ENCODE data around the gene DLG2. TPM values are rescaled to one million over a fixed set of nuclear protein-coding genes. Genes with fewer than 3 reads are reported as not detected.

Gene DLG2
- total RNA-seq, 1 donor from 2014 or later = 5.9 TPM

- H3K36me3 Mint-ChIP-seq = no peaks in the 10 kb centered on the region
- DNase-seq (ENCODE audit: extremely low spot score, unreplicated experiment) = no peak
- no peaks in the 10 kb centered on the region for H3K9me3 Mint-ChIP-seq
- no peak overlapping the region for H3K4me3 Mint-ChIP-seq
- no peaks in the 10 kb centered on the region for H3K4me1 Mint-ChIP-seq (ENCODE audit: unreplicated experiment)
- TF ChIP-seq, protein P1, sequence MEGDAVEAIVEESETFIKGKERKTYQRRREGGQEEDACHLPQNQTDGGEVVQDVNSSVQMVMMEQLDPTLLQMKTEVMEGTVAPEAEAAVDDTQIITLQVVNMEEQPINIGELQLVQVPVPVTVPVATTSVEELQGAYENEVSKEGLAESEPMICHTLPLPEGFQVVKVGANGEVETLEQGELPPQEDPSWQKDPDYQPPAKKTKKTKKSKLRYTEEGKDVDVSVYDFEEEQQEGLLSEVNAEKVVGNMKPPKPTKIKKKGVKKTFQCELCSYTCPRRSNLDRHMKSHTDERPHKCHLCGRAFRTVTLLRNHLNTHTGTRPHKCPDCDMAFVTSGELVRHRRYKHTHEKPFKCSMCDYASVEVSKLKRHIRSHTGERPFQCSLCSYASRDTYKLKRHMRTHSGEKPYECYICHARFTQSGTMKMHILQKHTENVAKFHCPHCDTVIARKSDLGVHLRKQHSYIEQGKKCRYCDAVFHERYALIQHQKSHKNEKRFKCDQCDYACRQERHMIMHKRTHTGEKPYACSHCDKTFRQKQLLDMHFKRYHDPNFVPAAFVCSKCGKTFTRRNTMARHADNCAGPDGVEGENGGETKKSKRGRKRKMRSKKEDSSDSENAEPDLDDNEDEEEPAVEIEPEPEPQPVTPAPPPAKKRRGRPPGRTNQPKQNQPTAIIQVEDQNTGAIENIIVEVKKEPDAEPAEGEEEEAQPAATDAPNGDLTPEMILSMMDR (conservative IDR thresholded peaks at IDR 0.05) = no peak
- H3K27ac Mint-ChIP-seq = no peak overlapping the region
- H3K27me3 Mint-ChIP-seq = no peaks in the 10 kb centered on the region
Observed at GRCh38 chr11:84899134-84899533, 728.0 kb downstream of the DLG2 start.

DNA sequence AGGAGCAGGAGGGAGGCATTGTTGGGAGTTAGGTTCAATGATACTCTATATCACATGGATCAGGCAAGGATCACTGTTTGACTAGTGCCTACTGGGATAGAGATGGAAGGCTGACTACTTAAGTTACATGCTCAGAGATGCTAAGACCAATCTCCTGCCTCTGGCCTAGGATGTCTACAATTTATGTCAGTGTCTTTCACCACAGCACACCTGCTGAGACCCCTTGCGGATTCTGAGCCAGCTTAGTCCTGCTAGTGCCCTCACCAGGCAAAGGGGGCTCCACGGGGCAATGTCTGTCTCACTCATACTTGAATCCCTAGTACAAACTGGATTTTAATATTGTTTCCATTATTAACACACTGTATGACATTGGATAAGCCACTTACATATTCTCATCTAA lies 732.5 kb downstream of the DLG2 start:
- Mint-ChIP-seq H3K36me3 (no peaks in the 10 kb centered on the region), H3K4me1 (ENCODE audit: unreplicated experiment) (peaks cover 5% of the 10 kb centered on the region)
- no peak for DNase-seq (ENCODE audit: extremely low spot score, unreplicated experiment)

GRCh38 chr11:84890676-84891075 lies 736.5 kb downstream of the DLG2 start:
- no peak for DNase-seq (ENCODE audit: extremely low spot score, unreplicated experiment)
- H3K27ac Mint-ChIP-seq = no peak overlapping the region
- no peak overlapping the region for H3K4me3 Mint-ChIP-seq
- H3K9me3 Mint-ChIP-seq = no peaks in the 10 kb centered on the region
- peaks cover 5% of the 10 kb centered on the region for H3K4me1 Mint-ChIP-seq (ENCODE audit: unreplicated experiment)
- TF ChIP-seq, protein P1 (conservative IDR thresholded peaks at IDR 0.05) = no peak
- H3K36me3 Mint-ChIP-seq = no peaks in the 10 kb centered on the region
- no peaks in the 10 kb centered on the region for H3K27me3 Mint-ChIP-seq

More for the DNA sequence above, 732.5 kb downstream of the DLG2 start:
- no peaks in the 10 kb centered on the region for H3K27me3 Mint-ChIP-seq
- no peak overlapping the region for H3K4me3 Mint-ChIP-seq
- H3K9me3 Mint-ChIP-seq = no peaks in the 10 kb centered on the region
- TF ChIP-seq, protein P1 (conservative IDR thresholded peaks at IDR 0.05) = no peak
- H3K27ac Mint-ChIP-seq = no peak overlapping the region

DNA sequence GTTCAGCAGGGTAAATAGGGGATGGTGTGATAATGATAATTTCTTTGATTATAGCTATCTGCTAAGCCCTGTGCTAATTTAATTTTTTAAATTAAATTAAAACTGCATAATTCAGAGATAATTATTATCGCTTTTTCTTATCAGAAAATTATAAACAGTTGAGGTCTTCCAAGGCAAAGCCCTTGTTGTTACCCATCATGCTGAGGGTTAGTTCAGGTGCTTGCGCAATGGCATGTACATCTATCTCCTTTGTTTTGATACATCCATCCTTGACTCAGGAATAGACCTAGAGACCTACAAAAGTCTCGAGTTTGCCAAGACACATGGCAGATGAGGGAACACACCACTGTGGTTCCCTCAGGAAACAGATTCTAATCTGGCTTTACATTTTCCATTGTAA lies 737.6 kb downstream of the DLG2 start:
- Mint-ChIP-seq H3K4me3 (no peak overlapping the region), H3K36me3 (no peaks in the 10 kb centered on the region), H3K4me1 (ENCODE audit: unreplicated experiment) (peaks cover 5% of the 10 kb centered on the region), H3K27ac (no peak overlapping the region), H3K27me3 (no peaks in the 10 kb centered on the region), H3K9me3 (no peaks in the 10 kb centered on the region)
- TF ChIP-seq, protein P1 (conservative IDR thresholded peaks at IDR 0.05) = no peak
- DNase-seq (ENCODE audit: extremely low spot score, unreplicated experiment) = no peak

- no peaks in the 10 kb centered on the region for H3K36me3 Mint-ChIP-seq
- DNase-seq (ENCODE audit: extremely low spot score, unreplicated experiment) = no peak
- no peak overlapping the region for H3K4me3 Mint-ChIP-seq
- H3K4me1 Mint-ChIP-seq (ENCODE audit: unreplicated experiment) = peaks cover 5% of the 10 kb centered on the region
- no peaks in the 10 kb centered on the region for H3K9me3 Mint-ChIP-seq
- H3K27me3 Mint-ChIP-seq = no peaks in the 10 kb centered on the region
- TF ChIP-seq, protein P1 (conservative IDR thresholded peaks at IDR 0.05) = no peak
- no peak overlapping the region for H3K27ac Mint-ChIP-seq
Observed at GRCh38 chr11:84887055-84887629, 740.0 kb downstream of the DLG2 start.

GRCh38 chr11:84886344-84886743 lies 740.8 kb downstream of the DLG2 start:
- H3K4me1 Mint-ChIP-seq (ENCODE audit: unreplicated experiment) = peaks cover 5% of the 10 kb centered on the region
- H3K27ac Mint-ChIP-seq = no peak overlapping the region
- no peaks in the 10 kb centered on the region for H3K36me3 Mint-ChIP-seq
- no peaks in the 10 kb centered on the region for H3K27me3 Mint-ChIP-seq
- TF ChIP-seq, protein P1 (conservative IDR thresholded peaks at IDR 0.05) = no peak
- no peak for DNase-seq (ENCODE audit: extremely low spot score, unreplicated experiment)
- no peak overlapping the region for H3K4me3 Mint-ChIP-seq
- H3K9me3 Mint-ChIP-seq = no peaks in the 10 kb centered on the region
